H1 (cell line): ENCODE results near the gene CFAP221. TPM values are rescaled to one million over a fixed set of nuclear protein-coding genes. Genes with fewer than 3 reads are reported as not detected.

Experiments
- CTCF ChIA-PET: fragments of 300-600 bp; sonication (Branson Sonifier 250); formaldehyde crosslinking; loops from one replicate; lab custom pipeline; 2021; ENCODE audit not compliant: partially characterized antibody; lab: Charles Lee
- POLR2A ChIA-PET: fragments of 300-600 bp; sonication (Branson Sonifier 250); formaldehyde crosslinking; loops from one replicate; lab custom pipeline; 2021; ENCODE audit warnings: inconsistent platforms; ENCODE audit not compliant: partially characterized antibody; lab: Charles Lee
- DNase-seq, 2 experiments: peaks; one replicate each; pipeline versions ENCODE4 v3.0.0 to v3.0.0-alpha.2; 2010 to 2022; ENCODE audit warnings: low spot score in 2 of 2, low read depth in 1 of 2, mixed read lengths in 1 of 2
- FAIRE-seq: peaks from 2 replicates; lab custom pipeline; 2011; peaks lifted over from hg19 to GRCh38; lab: Jason Lieb, UNC
- H2AFZ ChIP-seq: 2 replicates; pipeline ENCODE4 v1.8.1; 2012; ENCODE audit warnings: low read length, inconsistent platforms
- H2AK5ac ChIP-seq: 2 replicates; pipeline ENCODE4 v1.6.1; 2013; ENCODE audit warnings: low read depth, low read length
- H2BK120ac ChIP-seq: replicated peaks from 2 replicates; pipeline ENCODE3; 2013; ENCODE audit warnings: low read depth, low read length, inconsistent platforms
- H2BK12ac ChIP-seq: 2 replicates; pipeline ENCODE4 v1.6.1; 2013; ENCODE audit warnings: low read depth, low read length
- H2BK15ac ChIP-seq: 2 replicates; pipeline ENCODE4 v1.6.1; 2013; ENCODE audit warnings: low read length
- H2BK20ac ChIP-seq: 2 replicates; pipeline ENCODE4 v1.6.1; 2013; ENCODE audit warnings: low read length
- H2BK5ac ChIP-seq: 2 replicates; pipeline ENCODE4 v1.6.1; 2013; ENCODE audit warnings: low read depth, low read length
- H3K14ac ChIP-seq: 2 replicates; pipeline ENCODE4 v1.6.1; 2013; ENCODE audit warnings: inconsistent platforms; ENCODE audit not compliant: insufficient read length
- H3K18ac ChIP-seq: 2 replicates; pipeline ENCODE4 v1.6.1; 2013; ENCODE audit warnings: low read length; ENCODE audit errors: extremely low read depth
- H3K23ac ChIP-seq: 2 replicates; pipeline ENCODE4 v1.6.1; 2013; ENCODE audit warnings: inconsistent platforms; ENCODE audit not compliant: insufficient read length
- H3K23me2 ChIP-seq: 2 replicates; pipeline ENCODE4 v1.6.1; 2013; ENCODE audit warnings: low read depth, low read length
- H3K27ac ChIP-seq: 2 replicates; pipeline ENCODE4 v1.6.1; 2011; ENCODE audit warnings: low read depth, low read length, inconsistent platforms
- H3K27me3 ChIP-seq, 4 experiments: replicated peaks in 1 of 4; 1 replicate in 1 of 4; 2 replicates in 3 of 4; pipeline versions ENCODE4 v1.6.1 to v1.8.1; 2011 to 2013; ENCODE audit warnings: low read length in 3 of 4, mild to moderate bottlenecking in 3 of 4, inconsistent platforms in 2 of 4, mixed read lengths in 2 of 4, moderate library complexity in 1 of 4; ENCODE audit not compliant: control insufficient read depth in 3 of 4, insufficient read depth in 3 of 4; ENCODE audit errors: extremely low read depth in 1 of 4
- H3K36me3 ChIP-seq, 4 experiments: 2 replicates each; pipeline versions ENCODE4 v1.6.1 to v1.8.1; 2011 to 2013; ENCODE audit warnings: mild to moderate bottlenecking in 4 of 4, low read length in 3 of 4, moderate library complexity in 2 of 4, control low read depth in 1 of 4, inconsistent platforms in 1 of 4; ENCODE audit not compliant: insufficient read depth in 4 of 4, control insufficient read depth in 2 of 4
- H3K4ac ChIP-seq: replicated peaks from 2 replicates; pipeline ENCODE3; 2013; ENCODE audit warnings: low read length, low read depth, mixed read lengths, inconsistent platforms; ENCODE audit not compliant: insufficient read length
- H3K4me1 ChIP-seq, 4 experiments: replicated peaks in 1 of 4; 1 replicate in 1 of 4; 2 replicates in 3 of 4; pipeline versions ENCODE4 v1.6.1 to v1.8.1; 2011 to 2013; ENCODE audit warnings: low read length in 3 of 4, inconsistent platforms in 2 of 4, mixed read lengths in 1 of 4; ENCODE audit not compliant: insufficient read depth in 4 of 4, control insufficient read depth in 3 of 4
- H3K4me2 ChIP-seq, 2 experiments: 2 replicates each; pipeline versions ENCODE4 v1.6.1 to v1.8.1; 2011 to 2013; ENCODE audit warnings: low read depth in 2 of 2, low read length in 2 of 2, control low read depth in 1 of 2, inconsistent platforms in 1 of 2, mild to moderate bottlenecking in 1 of 2; ENCODE audit not compliant: insufficient read depth in 1 of 2
- H3K4me3 ChIP-seq, 4 experiments: fragments of 200-600, 300-600 bp in 1 of 4; sonication (generic), shearing (Covaris generic), sonication (Bioruptor Twin) in 1 of 4; 2 replicates each; pipeline versions ENCODE4 v1.5.1 to v1.8.1; 2011 to 2016; ENCODE audit warnings: low read length in 4 of 4, low read depth in 3 of 4, control low read depth in 2 of 4, inconsistent platforms in 2 of 4, mild to moderate bottlenecking in 2 of 4, mixed read lengths in 1 of 4, moderate library complexity in 1 of 4; ENCODE audit not compliant: insufficient read depth in 2 of 4; ENCODE audit errors: extremely low read depth in 1 of 4
- H3K56ac ChIP-seq: replicated peaks from 2 replicates; pipeline ENCODE3; 2013; ENCODE audit warnings: low read depth, mild to moderate bottlenecking, mixed read lengths, low read length, inconsistent platforms; ENCODE audit not compliant: insufficient read length
- H3K79me1 ChIP-seq: 2 replicates; pipeline ENCODE4 v1.6.1; 2013; ENCODE audit warnings: low read depth, low read length, control low read depth
- H3K79me2 ChIP-seq, 2 experiments: 2 replicates each; pipeline versions ENCODE4 v1.6.1 to v1.8.1; 2012 to 2013; ENCODE audit warnings: low read length in 2 of 2, mild to moderate bottlenecking in 2 of 2, inconsistent platforms in 1 of 2; ENCODE audit not compliant: insufficient read depth in 2 of 2, control insufficient read depth in 1 of 2
- H3K9ac ChIP-seq, 4 experiments: replicated peaks in 1 of 4; 1 replicate in 1 of 4; 2 replicates in 3 of 4; pipeline versions ENCODE4 v1.6.1 to v1.8.1; 2011 to 2013; ENCODE audit warnings: low read depth in 3 of 4, low read length in 3 of 4, control low read depth in 2 of 4, mild to moderate bottlenecking in 2 of 4, moderate library complexity in 2 of 4, inconsistent platforms in 1 of 4; ENCODE audit errors: extremely low read depth in 1 of 4
- H3K9me3 ChIP-seq, 2 experiments: 2 replicates each; pipeline versions ENCODE4 v1.6.1 to v1.8.1; 2012 to 2013; ENCODE audit warnings: mild to moderate bottlenecking in 2 of 2, moderate library complexity in 2 of 2, control low read depth in 1 of 2, inconsistent platforms in 1 of 2, low read depth in 1 of 2, low read length in 1 of 2, mixed read lengths in 1 of 2; ENCODE audit not compliant: insufficient read depth in 2 of 2
- H4K20me1 ChIP-seq, 2 experiments: replicated peaks in 1 of 2; 2 replicates each; pipeline versions ENCODE3 to v1.8.1; 2011 to 2013; ENCODE audit warnings: inconsistent platforms in 2 of 2, low read length in 2 of 2, mild to moderate bottlenecking in 1 of 2; ENCODE audit not compliant: insufficient read depth in 2 of 2, control insufficient read depth in 1 of 2
- H4K5ac ChIP-seq: 2 replicates; pipeline ENCODE4 v1.6.1; 2013; ENCODE audit warnings: low read length, low read depth, mixed read lengths, inconsistent platforms; ENCODE audit not compliant: insufficient read length
- H4K8ac ChIP-seq: 2 replicates; pipeline ENCODE4 v1.8.0; 2013; ENCODE audit warnings: mild to moderate bottlenecking, moderate library complexity, low read length, inconsistent platforms; ENCODE audit not compliant: insufficient read depth; ENCODE audit errors: extremely low read depth
- H4K91ac ChIP-seq: replicated peaks from 2 replicates; pipeline ENCODE3; 2013; ENCODE audit warnings: low read length, mixed read lengths, inconsistent platforms; ENCODE audit not compliant: insufficient read length
- KDM5A ChIP-seq: fragments of 200-600 bp; IDR thresholded peaks from 2 replicates; pipeline ENCODE4 v1.7.1; 2012; ENCODE audit warnings: mild to moderate bottlenecking, low read length, inconsistent platforms, mixed read lengths
- POU5F1 ChIP-seq: IDR thresholded peaks from 2 replicates; pipeline ENCODE4 v1.6.1; 2011; ENCODE audit warnings: low read depth, mild to moderate bottlenecking, low read length, moderate library complexity
- RFX5 ChIP-seq: IDR thresholded peaks from 2 replicates; pipeline ENCODE4 v1.6.1; 2011; ENCODE audit warnings: low read depth, low read length, improper control_type of control experiment, borderline replicate concordance
- TAF1 ChIP-seq: IDR thresholded peaks from 2 replicates; pipeline ENCODE4 v1.6.1; 2011; ENCODE audit warnings: mild to moderate bottlenecking, low read depth, low read length
- TAF7 ChIP-seq: optimal IDR thresholded peaks from 2 replicates; pipeline ENCODE3; 2011; ENCODE audit warnings: low read depth, mild to moderate bottlenecking, inconsistent platforms, low read length, moderate library complexity, borderline replicate concordance
- polyA plus RNA-seq, 7 experiments: library from polyadenylated mRNA; depleted of rRNA in 3 of 7; stranded (reverse) in 5 of 7; unstranded in 2 of 7; fragments of >200 nt in 5 of 7; fragments of 200-250 nt in 2 of 7; gene quantifications; 1 replicate in 5 of 7; 2 replicates in 1 of 7; 4 replicates in 1 of 7; pipeline versions ENCODE4 v1.2.1 to v1.2.3, GENCODE V29; 2011 to 2013; ENCODE audit warnings: missing spikeins in 2 of 7, mixed read lengths in 2 of 7
- total RNA-seq: library from RNA; stranded (reverse); fragmentation: NEBNext Ultra II Directional; extraction: Animal tissue kit (Norgen Biotek cat#: 25700); gene quantifications from 2 replicates; pipeline ENCODE4 v1.2.1, GENCODE V29; 2021
- TF ChIP-seq, protein P1 (sequence below): IDR thresholded peaks from 2 replicates; pipeline ENCODE4 v1.6.1; 2012; ENCODE audit warnings: inconsistent platforms
- TF ChIP-seq, protein P2 (sequence below), 3 experiments: IDR thresholded peaks; 1 replicate in 2 of 3; 2 replicates in 1 of 3; pipeline versions ENCODE4 v1.5.1 to v1.6.1; 2011; ENCODE audit warnings: low read length in 3 of 3, mild to moderate bottlenecking in 3 of 3, inconsistent platforms in 2 of 3, low read depth in 1 of 3, moderate library complexity in 1 of 3; ENCODE audit not compliant: insufficient read depth in 1 of 3; ENCODE audit errors: control extremely low read depth in 1 of 3

CFAP221 gene
- total and polyA plus RNA-seq, 2 of the 8 experiments (the other 6 are each of a cell fraction or from before 2014, with no cell fraction given): 0.14 to 0.71 TPM

DNA sequence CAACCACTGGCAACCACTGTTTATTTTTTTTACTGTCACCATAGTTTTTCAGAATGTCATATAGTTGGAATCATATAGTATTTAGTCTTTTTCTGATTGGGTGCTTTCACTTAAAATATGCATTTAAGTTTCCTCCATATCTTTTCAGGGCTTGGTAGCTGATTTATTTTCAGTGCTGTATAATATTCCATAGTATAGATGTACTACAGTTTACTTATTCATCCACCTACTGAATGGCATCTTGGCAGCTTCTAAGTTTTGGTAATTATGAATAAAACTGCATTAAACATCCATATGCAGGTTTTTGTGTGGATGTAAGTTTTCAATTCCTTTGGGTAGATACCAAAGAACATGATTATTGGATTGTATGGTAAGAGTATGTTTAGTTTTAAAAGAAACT, 23.0 kb downstream of the CFAP221 start:
- no peak overlapping the region for H3K14ac ChIP-seq
- no peaks in the 10 kb centered on the region for H3K4me1 ChIP-seq
- no peaks in the 10 kb centered on the region for H4K20me1 ChIP-seq
- H2BK120ac ChIP-seq: no peak overlapping the region
- H3K4me3 ChIP-seq: no peak overlapping the region
- FAIRE-seq (peak; percentile 13), DNase-seq (no peak)
- H3K23me2 ChIP-seq: no peaks in the 10 kb centered on the region
- ChIA-PET CTCF (no interaction called here), POLR2A (no interaction called here)
- H3K27ac ChIP-seq: no peak overlapping the region
- H4K8ac ChIP-seq: no peak overlapping the region
- H3K79me2 ChIP-seq: no peaks in the 10 kb centered on the region
- no peak overlapping the region for H3K4ac ChIP-seq
- no peak overlapping the region for H4K5ac ChIP-seq
- no peak overlapping the region for H2BK12ac ChIP-seq
- TF ChIP-seq KDM5A (no peak), TAF7 (no peak), POU5F1 (no peak), TAF1 (no peak), RFX5 (no peak)
- TF ChIP-seq, protein P1, sequence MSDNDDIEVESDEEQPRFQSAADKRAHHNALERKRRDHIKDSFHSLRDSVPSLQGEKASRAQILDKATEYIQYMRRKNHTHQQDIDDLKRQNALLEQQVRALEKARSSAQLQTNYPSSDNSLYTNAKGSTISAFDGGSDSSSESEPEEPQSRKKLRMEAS: no peak
- TF ChIP-seq, protein P2, sequence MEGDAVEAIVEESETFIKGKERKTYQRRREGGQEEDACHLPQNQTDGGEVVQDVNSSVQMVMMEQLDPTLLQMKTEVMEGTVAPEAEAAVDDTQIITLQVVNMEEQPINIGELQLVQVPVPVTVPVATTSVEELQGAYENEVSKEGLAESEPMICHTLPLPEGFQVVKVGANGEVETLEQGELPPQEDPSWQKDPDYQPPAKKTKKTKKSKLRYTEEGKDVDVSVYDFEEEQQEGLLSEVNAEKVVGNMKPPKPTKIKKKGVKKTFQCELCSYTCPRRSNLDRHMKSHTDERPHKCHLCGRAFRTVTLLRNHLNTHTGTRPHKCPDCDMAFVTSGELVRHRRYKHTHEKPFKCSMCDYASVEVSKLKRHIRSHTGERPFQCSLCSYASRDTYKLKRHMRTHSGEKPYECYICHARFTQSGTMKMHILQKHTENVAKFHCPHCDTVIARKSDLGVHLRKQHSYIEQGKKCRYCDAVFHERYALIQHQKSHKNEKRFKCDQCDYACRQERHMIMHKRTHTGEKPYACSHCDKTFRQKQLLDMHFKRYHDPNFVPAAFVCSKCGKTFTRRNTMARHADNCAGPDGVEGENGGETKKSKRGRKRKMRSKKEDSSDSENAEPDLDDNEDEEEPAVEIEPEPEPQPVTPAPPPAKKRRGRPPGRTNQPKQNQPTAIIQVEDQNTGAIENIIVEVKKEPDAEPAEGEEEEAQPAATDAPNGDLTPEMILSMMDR (IDR thresholded peaks at IDR 0.05; ENCODE audit: control extremely low read depth in 1 of 3, insufficient read depth in 1 of 3, low read depth in 1 of 3, low read length in 3 of 3): no peak
- H3K79me1 ChIP-seq: no peaks in the 10 kb centered on the region
- H2AK5ac ChIP-seq: no peak overlapping the region
- no peak overlapping the region for H3K56ac ChIP-seq
- no peak overlapping the region for H2BK5ac ChIP-seq
- H2AFZ ChIP-seq: no peak overlapping the region
- H3K18ac ChIP-seq: no peak overlapping the region
- H3K27me3 ChIP-seq: no peaks in the 10 kb centered on the region
- H3K9me3 ChIP-seq: no peaks in the 10 kb centered on the region
- no peak overlapping the region for H3K23ac ChIP-seq
- H2BK20ac ChIP-seq: no peak overlapping the region
- H4K91ac ChIP-seq: no peak overlapping the region
- H3K36me3 ChIP-seq: no peaks in the 10 kb centered on the region
- no peak overlapping the region for H2BK15ac ChIP-seq
- H3K9ac ChIP-seq: no peak overlapping the region
- H3K4me2 ChIP-seq: no peak overlapping the region
